Measurements from ENCODE around the gene CSF1. TPM values are rescaled to one million over a fixed set of nuclear protein-coding genes. Genes with fewer than 3 reads are reported as not detected.
"Not testable (repeated sequence)": the region's sequence is repeated elsewhere in the genome, so short reads cannot be mapped to it uniquely, and the experiment has no call there.

The CSF1 gene
- total and polyA plus RNA-seq, 2 donors (not counting 3 experiments of a cell fraction or from before 2014, with no cell fraction given): 24.5 to 28.9 TPM

DNA sequence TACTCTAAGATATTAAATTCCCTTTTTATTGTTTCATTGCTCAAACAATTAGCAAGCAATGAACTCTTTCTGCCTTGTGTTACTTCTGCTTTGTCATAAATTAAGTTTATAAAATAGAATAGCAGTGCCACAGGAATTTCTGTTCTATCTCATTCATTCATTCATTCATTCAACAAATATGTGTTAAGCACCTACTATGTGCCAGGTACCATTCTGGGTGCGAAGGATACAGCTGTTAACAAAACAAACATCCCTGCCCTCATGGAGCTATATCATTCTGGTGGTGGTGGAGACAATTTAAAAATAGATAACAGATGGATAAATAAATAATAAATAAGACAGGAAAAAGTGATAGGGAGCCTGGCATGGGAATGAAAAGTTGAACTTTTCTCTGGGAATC, 39.4 kb downstream of the CSF1 start:
- FAIRE-seq (no peak), DNase-seq (ENCODE audit: low read depth, low spot score) (no peak)
- Histone ChIP-seq H3K79me2 (ENCODE audit: control insufficient read depth, insufficient read depth, low read length) (no peaks in the 10 kb centered on the region), H3K9me3 (replicated peaks; ENCODE audit: control insufficient read depth, insufficient read depth, low read length) (no peaks in the 10 kb centered on the region), H3K9ac (replicated peaks; ENCODE audit: extremely low read depth, insufficient read depth, low read length) (no peak overlapping the region), H3K27me3 (ENCODE audit: control insufficient read depth in 2 of 2, insufficient read depth in 2 of 2, low read length in 2 of 2) (peaks cover 0 to 2% of the 10 kb centered on the region in 2 experiments), H3K4me3 (replicated peaks in 1 of 3; ENCODE audit: insufficient read depth in 1 of 3, low read depth in 1 of 3, low read length in 3 of 3) (no peak overlapping the region), H3K4me1 (ENCODE audit: control insufficient read depth, extremely low read depth, insufficient read depth, low read length) (peaks cover 9% of the 10 kb centered on the region), H2AFZ (ENCODE audit: low read depth, low read length) (no peak overlapping the region), H3K4me2 (ENCODE audit: insufficient read depth, low read length) (no peak overlapping the region), H3K9me1 (replicated peaks; ENCODE audit: control insufficient read depth, extremely low read depth, insufficient read depth, low read length) (no peaks in the 10 kb centered on the region), H3K36me3 (ENCODE audit: control insufficient read depth in 2 of 2, extremely low read depth in 1 of 2, insufficient read depth in 2 of 2, low read length in 2 of 2) (no peaks in the 10 kb centered on the region), H3K27ac (ENCODE audit: insufficient read depth, low read depth, low read length) (no peak overlapping the region), H4K20me1 (replicated peaks; ENCODE audit: control insufficient read depth, extremely low read depth, insufficient read depth, low read length) (no peaks in the 10 kb centered on the region)
- intact Hi-C loops (cut with micrococcal nuclease) (no loop called here), dilution Hi-C loops (cut with MboI; ENCODE audit: extremely low pct_ligation_motif_present, low sequenced_read_pairs) (no loop called here)
- ChIA-PET CTCF (interaction anchor here (1.2 kb wide), 1 partner anchor 159 kb away, joined by 3 read pairs; no protein-coding TSS in a partner anchor), POLR2A (no interaction called here)
- no peak for TF ChIP-seq FOS (IDR thresholded peaks at IDR 0.05; ENCODE audit: borderline replicate concordance, insufficient read depth, low read length)
- BruUV-seq (replicated peaks): no TSS peak

- H3K9ac ChIP-seq (replicated peaks; ENCODE audit: extremely low read depth, insufficient read depth, low read length): no peak overlapping the region
- BruUV-seq (replicated peaks): no TSS peak
- intact Hi-C loops (cut with micrococcal nuclease): no loop called here
- H2AFZ ChIP-seq (ENCODE audit: low read depth, low read length): no peak overlapping the region
- H3K4me1 ChIP-seq (ENCODE audit: control insufficient read depth, extremely low read depth, insufficient read depth, low read length): peaks cover 9% of the 10 kb centered on the region
- H3K4me3 ChIP-seq (replicated peaks in 1 of 3; ENCODE audit: insufficient read depth in 1 of 3, low read depth in 1 of 3, low read length in 3 of 3): no peak overlapping the region
- DNase-seq (ENCODE audit: low read depth, low spot score) (no peak), FAIRE-seq (no peak)
- no peak overlapping the region for H3K27ac ChIP-seq (ENCODE audit: insufficient read depth, low read depth, low read length)
- H3K9me1 ChIP-seq (replicated peaks; ENCODE audit: control insufficient read depth, extremely low read depth, insufficient read depth, low read length): no peaks in the 10 kb centered on the region
- H3K36me3 ChIP-seq (ENCODE audit: control insufficient read depth in 2 of 2, extremely low read depth in 1 of 2, insufficient read depth in 2 of 2, low read length in 2 of 2): no peaks in the 10 kb centered on the region
- dilution Hi-C loops (cut with MboI; ENCODE audit: extremely low pct_ligation_motif_present, low sequenced_read_pairs): no loop called here
- no peaks in the 10 kb centered on the region for H3K79me2 ChIP-seq (ENCODE audit: control insufficient read depth, insufficient read depth, low read length)
- ChIA-PET CTCF (interaction anchor here (1.2 kb wide), 1 partner anchor 160 kb away, joined by 3 read pairs; no protein-coding TSS in a partner anchor), POLR2A (no interaction called here)
- peaks cover 0 to 2% of the 10 kb centered on the region in 2 experiments for H3K27me3 ChIP-seq (ENCODE audit: control insufficient read depth in 2 of 2, insufficient read depth in 2 of 2, low read length in 2 of 2)
- H4K20me1 ChIP-seq (replicated peaks; ENCODE audit: control insufficient read depth, extremely low read depth, insufficient read depth, low read length): no peaks in the 10 kb centered on the region
- H3K4me2 ChIP-seq (ENCODE audit: insufficient read depth, low read length): no peak overlapping the region
- TF ChIP-seq EZH2 (IDR thresholded peaks at IDR 0.05; ENCODE audit: borderline replicate concordance, low read depth, low read length, severe bottlenecking) (no peak), CTCF (IDR thresholded peaks at IDR 0.05; ENCODE audit: extremely low read depth in 1 of 2, insufficient read depth in 1 of 2, low read depth in 1 of 2, low read length in 2 of 2) (no peak), JUN (IDR thresholded peaks at IDR 0.05; ENCODE audit: borderline replicate concordance, insufficient read depth, insufficient read length, low read depth) (no peak), POLR2AphosphoS5 (IDR thresholded peaks at IDR 0.05; ENCODE audit: insufficient read depth, low read depth, low read length) (no peak), GATA2 (IDR thresholded peaks at IDR 0.05; ENCODE audit: insufficient read depth, insufficient read length, low read depth, low read length) (no peak), FOS (IDR thresholded peaks at IDR 0.05; ENCODE audit: borderline replicate concordance, insufficient read depth, low read length) (no peak), MYC (IDR thresholded peaks at IDR 0.05; ENCODE audit: low read depth, low read length) (no peak), POLR2A (IDR thresholded peaks at IDR 0.05; ENCODE audit: low read depth, low read length) (no peak)
- TF ChIP-seq, protein P1, sequence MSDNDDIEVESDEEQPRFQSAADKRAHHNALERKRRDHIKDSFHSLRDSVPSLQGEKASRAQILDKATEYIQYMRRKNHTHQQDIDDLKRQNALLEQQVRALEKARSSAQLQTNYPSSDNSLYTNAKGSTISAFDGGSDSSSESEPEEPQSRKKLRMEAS (IDR thresholded peaks at IDR 0.05; ENCODE audit: insufficient read depth, insufficient read length): no peak
- no peaks in the 10 kb centered on the region for H3K9me3 ChIP-seq (replicated peaks; ENCODE audit: control insufficient read depth, insufficient read depth, low read length)
Measured at GRCh38 chr1:109950509-109950908, 39.9 kb downstream of the CSF1 start.

- DNase-seq (ENCODE audit: low read depth, low spot score); H3K4me3 ChIP-seq (replicated peaks in 1 of 3; ENCODE audit: insufficient read depth in 1 of 3, low read depth in 1 of 3, low read length in 3 of 3); H3K27me3 ChIP-seq (ENCODE audit: control insufficient read depth in 2 of 2, insufficient read depth in 2 of 2, low read length in 2 of 2); H3K9ac ChIP-seq (replicated peaks; ENCODE audit: extremely low read depth, insufficient read depth, low read length); H3K9me3 ChIP-seq (replicated peaks; ENCODE audit: control insufficient read depth, insufficient read depth, low read length); H3K4me1 ChIP-seq (ENCODE audit: control insufficient read depth, extremely low read depth, insufficient read depth, low read length); intact Hi-C loops (cut with micrococcal nuclease); dilution Hi-C loops (cut with MboI; ENCODE audit: extremely low pct_ligation_motif_present, low sequenced_read_pairs); BruUV-seq (replicated peaks); POLR2A ChIA-PET; H2AFZ ChIP-seq (ENCODE audit: low read depth, low read length); FAIRE-seq; H3K9me1 ChIP-seq (replicated peaks; ENCODE audit: control insufficient read depth, extremely low read depth, insufficient read depth, low read length); H3K4me2 ChIP-seq (ENCODE audit: insufficient read depth, low read length); H3K79me2 ChIP-seq (ENCODE audit: control insufficient read depth, insufficient read depth, low read length); H3K27ac ChIP-seq (ENCODE audit: insufficient read depth, low read depth, low read length); H3K36me3 ChIP-seq (ENCODE audit: control insufficient read depth in 2 of 2, extremely low read depth in 1 of 2, insufficient read depth in 2 of 2, low read length in 2 of 2); H4K20me1 ChIP-seq (replicated peaks; ENCODE audit: control insufficient read depth, extremely low read depth, insufficient read depth, low read length): not testable (repeated sequence)
- CTCF ChIA-PET: interaction anchor here (0.9 to 1.0 kb wide), 2 partner anchors 8 to 28 kb away, joined by 3 to 4 read pairs; no protein-coding TSS in a partner anchor
Measured at GRCh38 chr1:109951501-109951900, 40.9 kb downstream of the CSF1 start.
